SH-SY5Y (cell line): ENCODE results near the gene PKD2L1.

Source experiments
- GATA2 ChIP-seq: IDR thresholded peaks from 2 replicates; pipeline ENCODE4 v1.6.1; 2011; ENCODE audit warnings: mild to moderate bottlenecking, low read depth, low read length
- GATA3 ChIP-seq: IDR thresholded peaks from 2 replicates; pipeline ENCODE4 v1.6.1; 2011; ENCODE audit warnings: low read depth, mild to moderate bottlenecking, low read length, moderate library complexity

- TF ChIP-seq GATA2 (no peak), GATA3 (no peak)
Observed at GRCh38 chr10:100350914-100351485, 21.0 kb upstream of the PKD2L1 start.
